Posterior cingulate gyrus (tissue), 11 donors: ENCODE measurements around the gene APOBEC2.

Source experiments
- DNase-seq, 10 donors: peaks; one replicate each; pipeline versions ENCODE4 v3.0.0 to v3.0.0-alpha.2; 2020 to 2021; ENCODE audit warnings: mixed read lengths in 3 of 10
- intact Hi-C: fragments of 100-400 bp; cut with DNase I; formaldehyde crosslinking; loops from one replicate; pipeline ENCODE4 v1.15.1; 2023

Gene APOBEC2

DNA sequence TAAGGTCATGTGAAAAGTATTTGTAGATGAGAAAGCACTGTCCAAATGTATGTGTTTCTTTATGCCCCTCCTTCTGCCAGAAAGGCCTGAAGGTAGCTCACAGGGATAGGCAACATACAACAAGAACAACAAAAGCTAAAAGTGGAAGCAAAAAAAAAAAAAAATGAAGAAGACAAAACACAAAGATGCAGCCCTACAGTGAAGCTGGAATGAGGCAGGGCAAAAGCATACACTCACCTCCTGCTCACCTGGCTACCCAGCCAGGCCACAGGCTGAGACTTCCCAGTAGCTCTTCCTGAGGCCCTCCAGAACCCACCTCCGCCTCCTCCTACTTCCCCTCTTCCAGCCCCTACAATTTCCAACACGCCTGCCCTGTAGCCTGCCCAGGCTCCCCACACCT lies 16.4 kb upstream of the APOBEC2 start:
- intact Hi-C loops, result no loop called here

DNA sequence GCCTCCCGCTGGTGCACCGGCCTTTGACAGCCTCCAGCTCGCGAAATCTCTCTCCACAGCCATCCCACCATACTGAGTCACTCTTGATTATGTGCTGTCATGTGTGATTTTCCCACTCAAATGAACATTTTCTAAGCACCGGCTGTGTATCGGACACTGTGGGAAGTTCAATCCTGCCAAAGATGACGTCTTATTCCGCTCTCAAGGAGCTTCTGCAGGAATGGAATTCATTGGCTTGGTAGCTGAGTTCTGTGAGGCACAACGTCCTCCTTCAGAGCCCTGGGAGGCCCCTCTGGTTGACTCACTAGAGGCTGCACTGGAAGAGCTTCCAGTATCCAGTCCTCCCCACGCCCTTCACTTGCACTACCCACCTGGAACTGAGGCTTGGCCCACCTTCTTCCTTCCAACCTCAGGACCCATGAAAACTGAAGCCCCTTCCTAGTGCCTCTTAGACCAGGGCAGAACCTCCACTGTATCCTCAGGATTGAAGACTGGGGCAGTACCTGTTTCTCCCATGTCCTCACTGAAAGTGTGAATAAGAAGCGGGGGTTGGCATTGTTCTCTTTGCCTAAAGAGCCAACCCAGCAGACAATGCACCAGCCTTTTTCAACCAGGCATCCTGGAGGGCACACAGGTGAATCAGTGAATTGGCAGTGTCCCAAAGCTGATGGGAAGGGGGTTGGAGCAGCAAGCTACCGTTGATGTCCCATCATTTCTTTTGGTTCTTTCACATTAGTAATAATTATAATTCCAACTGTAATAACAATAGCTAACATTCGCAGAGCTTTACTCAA lies 15.7 kb upstream of the APOBEC2 start:
- intact Hi-C loops, result no loop called here
- DNase-seq, result peak in 2 of 10 donors; percentile 6 to 23

More for the DNA sequence above, 16.4 kb upstream of the APOBEC2 start:
- no peak for DNase-seq

DNA sequence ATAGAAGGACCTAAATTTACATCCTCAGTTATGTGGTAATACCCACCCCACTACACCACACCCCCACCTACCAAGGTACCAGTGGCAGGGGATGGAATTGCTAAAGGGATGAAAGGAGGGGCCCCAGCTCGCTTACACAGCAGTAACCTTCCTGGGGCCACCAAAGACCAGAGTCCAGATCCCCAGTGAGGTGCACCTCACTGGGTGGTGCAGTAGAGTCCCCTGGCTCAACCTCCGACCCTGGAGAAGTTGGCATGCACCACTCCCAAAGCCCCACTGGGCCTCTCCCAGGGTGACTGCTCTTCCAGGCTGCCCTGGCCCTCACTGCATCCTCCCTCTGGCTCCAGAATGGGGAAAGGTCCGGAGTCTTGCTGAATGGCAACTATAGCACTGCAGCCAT lies 14.8 kb upstream of the APOBEC2 start:
- DNase-seq, result no peak
- intact Hi-C loops, result no loop called here

DNA sequence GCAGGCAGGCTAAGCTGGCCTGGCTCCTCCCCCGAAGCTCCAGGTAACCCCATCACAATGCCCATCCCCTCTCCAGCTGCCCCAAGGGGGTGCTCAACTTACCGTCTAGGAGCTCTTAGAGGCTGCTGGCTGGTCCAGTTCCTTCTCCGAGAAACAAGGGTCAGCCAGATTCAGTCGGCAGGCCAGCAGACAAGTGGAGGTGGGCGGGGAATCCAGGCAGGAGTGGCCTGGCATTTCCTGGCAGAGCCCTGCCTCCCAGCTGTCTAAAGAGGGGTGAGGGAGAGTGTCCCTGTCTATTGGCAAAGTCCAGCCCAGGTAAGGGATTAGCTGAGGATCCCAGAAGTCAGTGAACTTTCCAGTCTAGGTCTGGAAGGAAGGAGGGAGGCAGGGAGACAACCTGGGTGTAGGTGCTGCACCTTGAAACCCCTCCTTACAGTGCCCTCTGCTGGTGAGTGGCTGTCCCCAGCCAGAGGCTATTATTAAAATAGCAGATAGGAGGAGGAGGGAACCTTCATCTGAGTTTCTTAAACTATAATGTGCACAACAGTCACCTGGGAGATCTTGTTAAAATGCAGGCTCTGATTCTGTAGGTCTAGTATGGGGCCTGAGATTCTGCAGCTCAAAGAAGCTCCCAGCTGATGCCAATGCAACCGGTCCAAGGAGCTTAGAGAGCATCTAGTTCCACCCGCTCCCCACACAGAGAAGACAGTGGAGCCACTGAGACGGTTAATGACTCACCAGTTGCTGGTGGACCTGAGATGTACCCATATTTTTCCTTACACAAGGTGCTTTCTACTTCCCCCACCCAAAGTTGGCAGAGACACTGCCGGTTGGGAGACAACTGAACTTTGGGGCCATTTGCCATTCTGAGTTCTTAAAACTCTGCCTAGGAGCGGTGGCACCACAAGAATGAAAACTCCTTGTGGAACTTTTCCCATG lies 13.7 kb upstream of the APOBEC2 start, which contains the start of gene UNC5CL:
Gene UNC5CL, minus strand, starts transcription at position 162 of the 939 bp plus-strand sequence. CDS start 4,147 bp downstream, outside the sequence.
- DNase-seq, result peak in 1 of 10 donors; percentile 19
- intact Hi-C loops, result no loop called here

DNA sequence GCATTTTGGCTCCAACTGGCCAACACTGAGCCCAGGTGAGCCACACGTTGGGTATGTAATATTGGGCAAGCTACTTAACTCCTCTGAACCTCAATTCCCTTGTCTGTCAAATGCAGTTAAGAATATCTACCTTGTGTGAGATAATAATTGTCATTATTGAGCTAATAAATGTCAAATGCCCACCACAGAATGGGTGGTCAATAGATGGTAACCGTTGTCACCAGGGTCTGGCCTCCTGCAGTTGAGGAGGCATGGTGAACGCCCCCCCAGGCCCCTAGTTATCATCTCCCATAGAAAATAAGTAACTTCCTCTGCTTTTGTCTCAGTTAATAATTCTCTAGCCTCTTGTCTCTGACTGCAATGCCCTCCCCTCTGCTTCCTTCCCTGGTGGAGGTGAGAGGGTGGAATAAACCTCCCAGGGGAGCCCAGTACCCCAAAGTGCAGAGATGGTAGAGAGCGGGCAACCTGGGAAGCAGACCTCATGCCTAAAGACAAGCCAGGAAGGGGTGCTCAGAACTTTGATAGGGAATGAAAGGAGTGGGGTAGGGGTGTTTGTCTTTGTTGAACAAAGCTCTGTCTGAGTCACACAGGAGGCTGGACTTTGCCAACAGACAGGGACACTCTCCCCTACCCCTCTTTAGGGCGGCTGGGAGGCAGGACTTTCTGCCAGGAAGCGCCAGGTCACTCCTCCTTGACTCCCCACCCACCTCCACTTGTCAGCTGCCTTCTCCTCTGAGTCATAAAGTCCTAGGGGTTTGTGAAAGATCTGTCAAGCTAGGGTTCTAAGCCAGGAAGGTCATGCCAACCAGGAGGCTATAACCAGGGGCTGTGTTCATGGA lies 12.7 kb upstream of the APOBEC2 start:
- intact Hi-C loops, result no loop called here
- no peak for DNase-seq

DNA sequence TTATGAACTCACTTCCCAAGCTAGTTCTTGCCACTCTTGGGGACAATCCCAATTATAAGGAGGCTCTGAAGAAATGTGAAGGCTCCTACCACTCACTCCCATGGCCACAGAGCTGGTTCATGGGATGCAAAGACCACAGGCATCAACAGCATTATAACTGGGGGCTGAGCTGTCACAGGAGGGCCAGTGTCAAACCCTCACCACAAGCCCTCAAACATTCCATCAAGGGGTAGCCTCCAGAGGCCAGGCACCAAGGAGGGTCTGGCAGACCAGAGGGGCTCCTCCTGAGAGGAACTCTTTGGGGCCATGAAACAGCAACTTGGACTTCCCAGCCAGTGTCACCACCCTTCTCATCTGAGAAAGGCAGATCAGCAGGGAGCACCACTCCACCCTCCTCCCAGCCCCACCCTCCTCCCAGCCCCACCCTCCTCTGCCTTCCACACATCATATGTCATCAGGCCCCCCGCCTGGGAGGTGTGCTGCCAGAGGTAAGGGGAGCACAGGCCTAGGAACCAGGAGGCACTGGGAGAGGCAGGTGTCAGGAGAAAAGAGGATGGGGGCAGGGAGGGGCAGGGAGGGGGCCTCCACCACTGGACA lies 12.0 kb upstream of the APOBEC2 start:
- no peak for DNase-seq

DNA sequence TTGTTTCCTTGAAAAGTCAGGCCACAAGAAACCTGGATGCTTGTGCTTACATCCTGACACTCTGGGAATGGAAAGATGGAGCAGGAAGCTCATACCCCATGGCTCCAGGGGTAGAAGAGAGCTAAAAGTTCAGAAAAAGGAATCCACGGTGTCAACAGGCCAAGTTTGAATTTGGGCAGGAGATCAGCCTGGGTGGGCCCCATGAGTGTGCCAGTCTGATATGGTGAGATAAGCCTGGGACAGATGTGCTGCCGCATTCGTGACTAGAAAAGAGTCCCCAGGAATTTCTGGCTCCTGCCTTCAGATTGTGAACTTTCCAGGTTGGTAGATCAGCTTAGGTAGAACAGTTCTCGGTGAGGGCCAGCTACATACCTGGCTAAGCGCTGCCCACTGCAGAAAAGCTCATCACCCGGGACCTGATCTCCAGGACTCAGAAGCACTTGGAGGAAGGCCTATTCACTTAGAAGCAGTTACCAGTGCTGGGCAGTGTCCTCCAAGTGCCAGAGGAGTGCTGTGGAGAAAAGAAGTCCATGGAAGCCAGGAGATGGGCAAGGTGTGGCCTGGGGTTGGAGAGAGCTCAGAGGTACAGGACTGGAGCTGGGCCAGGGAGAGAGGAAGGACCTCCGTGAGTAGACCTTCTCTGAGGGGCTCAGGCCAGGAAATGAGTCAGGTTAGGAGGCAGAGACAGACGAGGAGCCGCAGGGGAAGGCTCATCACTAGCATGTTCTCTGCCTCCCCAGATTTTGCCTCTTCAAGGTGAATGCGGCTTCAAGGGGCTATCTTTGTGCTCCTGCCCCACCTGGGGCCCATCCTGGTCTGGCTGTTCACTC lies 10.6 kb upstream of the APOBEC2 start, which contains the start of gene TSPO2:
Gene TSPO2, plus strand, starts transcription at position 242 of the 830 bp plus-strand sequence. Its CDS starts 519 bp downstream, at position 761.
- intact Hi-C loops, result no loop called here

More for the DNA sequence above, 12.0 kb upstream of the APOBEC2 start:
- intact Hi-C loops, result no loop called here

DNA sequence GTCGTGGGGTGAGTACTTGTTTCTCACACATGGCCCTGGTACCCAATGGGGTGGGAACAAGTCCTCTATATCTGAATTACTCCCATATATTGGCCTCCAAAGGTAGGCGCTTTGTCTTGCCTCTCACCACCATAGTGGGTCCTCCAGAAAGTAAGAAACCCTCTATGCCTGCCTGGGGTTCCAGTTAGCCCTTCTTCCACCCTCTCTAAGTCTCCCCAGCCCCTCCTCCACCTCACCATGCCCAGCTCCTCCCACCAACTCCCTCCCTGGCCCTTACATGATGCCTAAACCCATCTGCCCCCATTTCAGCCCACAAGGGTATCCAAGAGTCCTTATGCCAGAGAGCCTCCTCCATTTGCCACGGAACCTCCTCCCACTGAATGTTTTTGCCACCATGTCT lies 9.9 kb upstream of the APOBEC2 start:
- intact Hi-C loops, result no loop called here
- DNase-seq, result no peak

More for the DNA sequence above, 10.6 kb upstream of the APOBEC2 start, which contains the start of gene TSPO2:
- no peak for DNase-seq

DNA sequence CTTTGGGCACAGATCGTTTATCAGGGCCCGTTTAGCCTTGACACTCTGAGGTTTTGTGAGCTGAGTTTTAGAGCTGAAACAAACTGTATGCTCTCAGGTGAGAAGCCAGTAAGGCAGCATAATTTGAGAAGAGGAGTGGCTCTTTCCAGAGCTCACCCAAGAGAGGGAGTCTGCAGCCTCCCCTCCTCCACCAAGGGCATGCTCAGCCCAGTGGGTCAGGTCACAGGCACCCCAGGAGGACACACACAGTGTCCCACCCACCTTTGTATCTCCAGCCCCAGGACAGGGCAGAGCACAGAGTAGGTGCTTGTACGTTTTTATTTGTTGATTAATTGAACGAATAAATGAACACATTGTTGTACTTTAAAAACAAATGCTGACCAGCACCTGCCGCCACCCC lies 7.3 kb upstream of the APOBEC2 start:
- intact Hi-C loops, result no loop called here

DNA sequence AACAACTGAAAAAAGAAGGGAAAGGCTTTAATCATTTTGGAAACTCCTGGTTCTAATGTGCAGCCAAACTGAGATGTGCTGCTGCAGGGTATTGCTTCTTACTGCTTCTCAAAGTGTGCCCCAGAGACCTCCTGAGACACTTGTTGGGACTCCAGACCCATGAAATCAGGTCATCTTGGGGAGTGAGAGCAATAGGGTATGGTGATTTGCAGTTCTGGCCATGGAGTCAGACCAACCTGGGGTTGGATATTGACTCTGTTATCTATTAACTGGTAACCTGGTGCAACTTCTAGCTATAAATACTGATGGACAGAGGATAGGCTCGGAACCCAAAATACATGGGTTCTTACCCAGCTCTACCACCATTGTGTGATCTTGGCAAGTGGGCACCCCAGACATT lies 6.9 kb upstream of the APOBEC2 start:
- DNase-seq, result no peak
- intact Hi-C loops, result no loop called here

More for the DNA sequence above, 7.3 kb upstream of the APOBEC2 start:
- DNase-seq, result no peak

DNA sequence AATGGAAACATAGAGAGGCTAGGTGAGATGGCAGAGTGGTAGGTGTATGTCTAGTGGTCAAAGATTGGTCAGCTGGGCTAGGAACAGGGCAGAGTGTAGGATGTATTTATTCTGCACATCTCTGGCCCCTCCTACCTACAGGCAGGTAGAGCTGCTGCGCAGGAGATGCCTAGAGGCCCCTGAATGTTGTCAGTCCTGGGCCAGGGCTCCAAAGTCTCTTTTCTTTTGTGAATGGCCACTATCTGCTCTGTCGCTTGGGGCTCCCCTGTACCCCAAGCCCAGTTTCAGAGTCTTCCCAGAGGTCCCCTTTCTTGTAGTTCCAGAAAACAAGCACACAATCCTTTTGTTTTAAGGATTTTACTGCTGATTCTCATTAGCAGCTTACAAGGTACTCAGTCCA lies 5.7 kb upstream of the APOBEC2 start:
- intact Hi-C loops, result no loop called here
- no peak for DNase-seq

DNA sequence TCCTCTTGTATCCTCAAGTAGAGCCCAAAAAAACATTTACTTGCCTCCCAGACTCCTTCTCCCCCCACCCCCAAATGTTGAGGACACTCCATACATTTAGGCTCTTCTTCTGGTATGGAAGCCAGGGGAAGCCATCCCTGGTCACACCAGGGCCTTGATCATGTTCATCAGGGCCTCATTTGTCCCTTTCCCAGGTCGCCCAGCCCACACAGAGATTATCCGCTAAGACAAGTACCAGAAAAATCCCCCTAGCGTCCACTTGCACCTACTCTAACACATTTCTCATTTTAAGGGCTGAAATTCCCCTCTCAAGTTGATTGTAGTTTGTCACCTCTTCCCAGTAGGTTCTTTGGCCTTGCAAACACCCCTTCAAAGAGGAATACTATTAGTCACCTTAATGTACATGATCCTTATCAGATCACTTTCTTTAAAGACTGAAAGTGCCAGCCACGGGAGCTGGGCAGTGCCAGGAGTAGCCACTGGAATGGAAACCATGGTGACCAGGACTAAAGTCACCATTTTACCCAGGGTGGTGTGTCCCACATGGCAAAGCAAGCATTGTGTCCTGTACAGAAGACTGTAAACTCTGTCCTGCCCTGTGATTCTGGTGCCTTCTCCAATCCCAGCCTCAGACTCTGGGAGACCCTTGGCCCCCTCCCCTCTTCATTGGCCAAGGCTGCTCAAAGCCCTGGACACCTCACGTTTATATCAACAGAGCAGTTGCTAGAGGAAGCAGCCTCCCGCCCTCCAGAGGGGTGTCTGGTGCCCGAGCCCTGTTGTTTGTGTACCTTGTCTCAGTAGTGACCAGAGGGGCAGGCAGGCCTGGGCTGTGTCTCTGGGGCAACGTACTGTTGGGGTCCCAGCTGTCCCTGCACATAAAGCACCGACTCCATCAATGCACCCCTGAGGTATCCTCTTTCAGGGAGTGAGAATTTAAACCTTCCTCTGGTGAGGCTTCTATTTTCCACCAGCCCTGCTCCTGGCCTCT lies 5.0 kb upstream of the APOBEC2 start:
- intact Hi-C loops, result no loop called here
- no peak for DNase-seq

DNA sequence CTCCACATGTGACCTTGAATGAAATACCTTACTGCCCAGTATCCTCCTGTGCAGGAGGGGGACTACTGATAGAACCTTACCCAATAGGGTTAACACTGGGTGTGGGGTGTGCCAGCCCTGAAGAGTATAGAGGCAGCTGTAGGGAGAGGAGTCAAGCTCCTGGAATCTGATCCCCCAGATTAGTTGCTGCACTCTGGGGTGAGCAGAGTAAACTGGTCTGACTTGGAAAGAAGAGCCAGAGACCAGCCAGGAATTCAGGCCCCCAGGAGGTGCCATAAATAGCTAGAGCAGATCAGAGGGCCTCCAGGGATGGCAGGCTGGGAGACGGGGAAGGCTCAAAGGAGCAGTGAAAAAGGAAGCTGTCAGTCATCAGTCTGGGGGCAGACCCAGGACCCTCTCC lies 3.5 kb upstream of the APOBEC2 start:
- DNase-seq, result no peak
- intact Hi-C loops, result no loop called here

DNA sequence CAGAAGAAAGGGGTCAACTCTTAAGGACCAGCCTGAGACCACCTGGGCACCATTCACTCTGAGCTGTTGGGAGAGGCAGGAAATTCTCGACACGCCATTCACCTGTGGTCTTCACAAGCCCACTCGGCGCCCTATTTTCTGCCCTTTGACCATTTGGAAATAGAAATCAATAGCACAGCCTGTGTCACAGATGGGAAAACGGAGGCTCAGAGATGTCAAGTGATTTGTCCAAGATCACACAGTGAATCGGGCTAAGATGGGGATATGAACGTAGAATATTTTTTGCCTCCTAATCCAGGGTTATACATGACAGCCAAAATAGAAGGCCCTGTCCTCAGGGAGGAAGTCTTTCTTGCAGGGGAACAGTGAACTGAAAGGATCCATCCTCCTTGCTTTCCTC lies 3.0 kb upstream of the APOBEC2 start:
- intact Hi-C loops, result no loop called here
- DNase-seq, result no peak

DNA sequence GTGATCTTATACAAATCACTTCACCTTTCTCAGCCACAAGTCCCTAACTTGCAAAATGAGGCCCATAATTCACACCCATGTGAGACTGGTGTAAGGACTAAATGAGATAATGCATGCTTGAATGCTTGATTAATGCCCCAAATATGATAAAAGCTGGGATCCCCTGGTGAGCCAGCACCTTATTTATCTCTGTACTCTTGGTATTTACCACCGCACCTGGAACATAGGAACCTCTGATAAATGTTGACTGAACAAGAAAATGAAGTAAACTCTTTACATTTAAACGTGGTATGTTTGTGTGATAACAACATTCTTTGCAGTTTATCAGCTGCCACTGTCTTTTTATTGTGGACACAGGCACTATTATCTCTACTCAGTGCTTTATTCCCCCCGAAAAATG lies 2.5 kb upstream of the APOBEC2 start:
- intact Hi-C loops, result no loop called here
- no peak for DNase-seq

DNA sequence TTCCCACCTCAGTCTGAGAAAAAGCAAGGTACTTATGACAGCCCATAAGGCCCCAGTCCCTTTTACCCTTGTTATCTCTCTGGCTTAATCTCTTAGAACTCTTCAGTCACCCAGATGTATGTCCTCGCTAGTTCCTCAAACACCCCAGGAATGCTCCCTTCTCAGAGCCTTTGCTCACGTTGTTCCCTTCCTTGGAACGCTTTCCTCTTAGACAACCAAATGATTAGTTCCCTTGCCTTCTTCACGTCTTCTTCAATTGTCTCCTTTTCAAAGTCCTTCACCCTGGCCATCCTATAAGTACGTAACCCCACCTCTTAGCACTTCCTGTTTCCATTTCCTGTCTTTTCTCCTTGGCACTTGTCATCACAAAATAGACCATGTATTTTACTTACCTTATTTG lies 1.1 kb upstream of the APOBEC2 start:
- DNase-seq, result no peak
- intact Hi-C loops, result no loop called here

DNA sequence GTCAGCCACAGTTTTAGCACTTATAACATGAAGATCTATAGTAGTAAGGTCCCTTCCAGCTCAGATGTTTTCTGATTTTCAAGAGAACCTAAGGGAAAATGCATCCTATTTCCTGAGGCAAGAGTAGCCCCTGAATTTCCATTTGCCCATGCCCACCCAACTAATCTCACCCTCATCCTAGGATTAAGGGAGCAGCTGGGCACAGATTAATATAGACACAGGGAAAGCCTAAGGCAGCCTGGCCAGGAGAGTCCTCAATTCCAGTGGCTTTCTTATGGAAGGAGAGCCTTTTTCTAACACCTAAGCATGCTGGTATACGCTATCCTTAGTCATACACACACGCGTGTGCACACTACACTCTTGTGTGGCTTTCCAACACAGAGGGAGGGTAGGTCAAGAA lies 1.5 kb downstream of the APOBEC2 start:
- no peak for DNase-seq
- intact Hi-C loops, result no loop called here

DNA sequence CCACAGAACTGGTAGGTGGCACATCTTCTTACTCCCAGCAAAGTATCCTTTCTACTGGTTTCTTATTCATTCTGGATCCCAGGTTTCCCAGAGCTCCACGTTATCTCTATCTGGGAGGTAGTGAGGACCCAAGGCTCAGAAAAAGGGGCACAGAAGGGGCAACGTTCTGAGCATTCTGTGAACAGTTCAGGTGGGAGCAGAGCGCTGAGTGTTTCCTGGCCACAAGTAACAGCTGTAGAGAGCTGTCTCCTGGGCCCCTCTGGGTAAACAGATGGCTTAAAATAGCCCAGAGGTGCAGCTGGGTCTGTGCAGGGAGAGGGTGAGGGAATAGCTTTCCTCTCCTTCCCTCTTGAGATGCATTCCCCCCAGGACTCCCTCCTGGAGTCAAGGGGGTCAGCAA lies 2.1 kb downstream of the APOBEC2 start:
- intact Hi-C loops, result no loop called here
- DNase-seq, result no peak
